Activated CD8-positive, alpha-beta T cell treated with anti-CD3 and anti-CD28 coated beads for 36 hours (primary cell): ENCODE results near the gene HNRNPH2. TPM values are rescaled to one million over a fixed set of nuclear protein-coding genes. Genes with fewer than 3 reads are reported as not detected.

Source experiments
- ATAC-seq: fragments of 200-7000 bp; cut with Tn5 transposase; one replicate; pipeline ENCODE4 v1.10.0; 2021; ENCODE audit warnings: mild to moderate bottlenecking, moderate library complexity
- CTCF ChIA-PET: fragments of 350-600 bp; sonication (Branson Sonifier 250); formaldehyde crosslinking; loops from one replicate; lab custom pipeline; 2021; ENCODE audit warnings: antibody characterized with exemption; lab: Charles Lee
- POLR2A ChIA-PET: fragments of 350-600 bp; sonication (Branson Sonifier 250); formaldehyde crosslinking; loops from one replicate; lab custom pipeline; 2021; ENCODE audit warnings: antibody characterized with exemption; lab: Charles Lee
- DNase-seq: peaks from one replicate; pipeline ENCODE4 v3.0.0-alpha.2; 2020
- H3K27ac Mint-ChIP-seq: one replicate; pipeline ENCODE4 v1.8.0; 2021; ENCODE audit warnings: mild to moderate bottlenecking, mixed read lengths
- H3K27me3 Mint-ChIP-seq: one replicate; pipeline ENCODE4 v1.8.0; 2021; ENCODE audit warnings: mixed read lengths
- H3K36me3 Mint-ChIP-seq: one replicate; pipeline ENCODE4 v1.8.0; 2021; ENCODE audit warnings: low read depth, mixed read lengths
- H3K4me1 Mint-ChIP-seq: one replicate; pipeline ENCODE4 v1.8.0; 2021; ENCODE audit warnings: low read depth, mixed read lengths
- H3K4me3 Mint-ChIP-seq: one replicate; pipeline ENCODE4 v1.8.0; 2021; ENCODE audit warnings: mild to moderate bottlenecking, moderate library complexity, mixed read lengths
- H3K9me3 Mint-ChIP-seq: one replicate; pipeline ENCODE4 v1.8.0; 2021; ENCODE audit warnings: mixed read lengths
- CTCF ChIP-seq: fragments of 200-600 bp; IDR thresholded peaks from one replicate; pipeline ENCODE4 v1.8.0; 2022; ENCODE audit warnings: antibody characterized with exemption, mild to moderate bottlenecking
- intact Hi-C: fragments of 100-400 bp; cut with micrococcal nuclease; formaldehyde crosslinking; loops from one replicate; pipeline ENCODE4 v1.10.0; 2022
- total RNA-seq, 2 experiments: library from RNA; stranded (reverse); gene quantifications; one replicate each; pipeline ENCODE4 v1.2.3, GENCODE V29; 2021

The HNRNPH2 gene
- total RNA-seq, 2 experiments from 2014 or later: 18.3 to 18.5 TPM

GRCh38 chrX:101462892-101463291 is 54.9 kb downstream of the HNRNPH2 start:
- Mint-ChIP-seq H3K4me3 (no peak overlapping the region), H3K9me3 (no peaks in the 10 kb centered on the region), H3K27me3 (no peaks in the 10 kb centered on the region), H3K27ac (no peak overlapping the region), H3K36me3 (no peaks in the 10 kb centered on the region), H3K4me1 (no peaks in the 10 kb centered on the region)
- no peak for TF ChIP-seq CTCF
- no peak for ATAC-seq
- DNase-seq: no peak
- CTCF ChIA-PET: no interaction called here
- intact Hi-C loops: no loop called here
- POLR2A ChIA-PET: no interaction called here

Other genes starting within 250 kb of the HNRNPH2 start
- under 1 TPM; 0.38 to 0.54 TPM for gene DRP2, start 188.4 kb upstream of the HNRNPH2 start, total RNA-seq
- not detected for gene TAF7L, start 116.9 kb upstream of the HNRNPH2 start, total RNA-seq
- gene TIMM8A, start 59.5 kb upstream of the HNRNPH2 start, total RNA-seq: 10 to 100 TPM; 23.2 to 26.3 TPM
- gene BTK, start 22.0 kb upstream of the HNRNPH2 start, total RNA-seq: 1 to 10 TPM; 1.3 to 1.6 TPM
- 100 to 1,000 TPM; 264 to 302 TPM for gene RPL36A, start 17.2 kb upstream of the HNRNPH2 start, total RNA-seq
- 10 to 100 TPM; 38.8 to 44.6 TPM for gene GLA, start 297 bp upstream of the HNRNPH2 start, total RNA-seq
- 1 to 10 TPM; 4.8 to 5.8 TPM for gene ARMCX4, start 77.2 kb downstream of the HNRNPH2 start, total RNA-seq
- gene ARMCX1, start 142.3 kb downstream of the HNRNPH2 start, total RNA-seq: 1 to 10 TPM; 3.9 to 4.7 TPM
- 10 to 100 TPM; 41.7 to 41.8 TPM for gene ARMCX6, start 209.8 kb downstream of the HNRNPH2 start, total RNA-seq
- 10 to 100 TPM; 26.5 to 28.3 TPM for gene ARMCX3, start 214.9 kb downstream of the HNRNPH2 start, total RNA-seq